ENCODE data around the gene BTBD19. TPM values are rescaled to one million over a fixed set of nuclear protein-coding genes. Genes with fewer than 3 reads are reported as not detected.
"Not testable (repeated sequence)": the region's sequence is repeated elsewhere in the genome, so short reads cannot be mapped to it uniquely, and the experiment has no call there.

BTBD19 gene
- total RNA-seq, 2 donors from 2014 or later: 43.1 to 56.6 TPM

DNA sequence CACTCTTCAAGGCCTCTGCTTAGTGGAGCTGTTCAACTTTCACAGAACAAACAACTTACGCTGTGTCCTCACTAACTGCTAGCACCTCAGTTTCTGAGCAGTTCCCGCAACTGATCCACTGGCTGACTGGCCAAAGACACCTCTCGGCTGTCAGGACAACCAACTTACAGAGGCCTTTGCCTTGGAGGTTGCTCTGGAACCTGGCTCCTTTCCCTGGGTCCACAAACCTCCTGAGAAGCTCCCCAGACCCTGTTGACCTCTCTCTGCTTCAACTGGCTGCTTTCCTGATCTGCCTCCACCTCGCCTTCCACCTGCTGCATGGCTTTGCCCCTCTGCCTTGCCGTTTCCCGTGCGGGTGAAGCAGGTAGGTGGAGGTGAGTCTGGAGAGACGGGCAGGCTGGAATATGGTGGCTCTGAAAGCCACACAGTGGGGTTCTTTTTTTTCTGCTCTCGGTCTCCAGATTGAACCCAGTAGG lies 13.0 kb downstream of the BTBD19 start:
- H3K27me3 Mint-ChIP-seq: no peaks in the 10 kb centered on the region
- peaks cover 32% of the 10 kb centered on the region for H3K4me1 Mint-ChIP-seq
- DNase-seq (no peak), ATAC-seq (no peak)
- no peaks in the 10 kb centered on the region for H3K9me3 ChIP-seq (ENCODE audit: control insufficient read depth, low read length, poor library complexity, severe bottlenecking)
- H3K4me3 Mint-ChIP-seq: peak overlapping the region; percentile 96
- peak overlapping the region; percentile 100 for H3K27ac Mint-ChIP-seq
- no peaks in the 10 kb centered on the region for H3K36me3 Mint-ChIP-seq (ENCODE audit: low read depth)

DNA sequence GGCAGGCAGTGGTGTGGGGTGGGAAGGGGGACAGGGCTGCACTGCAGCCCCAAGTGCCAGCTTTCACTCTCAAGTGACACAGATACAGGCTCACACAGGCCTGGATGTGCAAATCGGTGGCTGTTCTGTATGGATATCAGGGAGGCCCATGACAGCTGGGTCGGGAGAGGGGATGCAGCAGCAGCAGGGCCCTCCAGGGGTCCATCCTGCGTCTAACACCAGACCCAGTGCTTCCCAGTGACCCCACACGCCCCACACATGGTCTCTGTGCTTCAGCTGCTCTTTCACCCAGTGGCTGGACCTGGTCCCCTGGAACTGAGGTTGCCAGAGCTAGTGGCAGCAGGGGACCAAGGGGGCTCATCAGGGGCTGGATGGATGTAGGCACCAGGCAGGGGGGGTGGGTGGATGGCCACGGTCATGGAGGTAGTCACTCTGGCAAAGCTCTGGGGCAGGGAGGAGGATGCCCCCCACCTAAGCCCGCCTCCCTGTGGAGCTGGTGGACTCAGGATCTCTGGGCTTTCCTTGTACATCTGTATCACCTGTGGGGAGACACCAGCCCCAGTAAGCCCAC lies 13.9 kb downstream of the BTBD19 start:
- Mint-ChIP-seq H3K4me1 (peaks cover 32% of the 10 kb centered on the region), H3K27ac (peak overlapping the region; percentile 100), H3K27me3 (no peaks in the 10 kb centered on the region), H3K4me3 (no peak overlapping the region), H3K36me3 (ENCODE audit: low read depth) (no peaks in the 10 kb centered on the region)
- ATAC-seq (no peak), DNase-seq (no peak)
- H3K9me3 ChIP-seq (ENCODE audit: control insufficient read depth, low read length, poor library complexity, severe bottlenecking): no peaks in the 10 kb centered on the region

DNA sequence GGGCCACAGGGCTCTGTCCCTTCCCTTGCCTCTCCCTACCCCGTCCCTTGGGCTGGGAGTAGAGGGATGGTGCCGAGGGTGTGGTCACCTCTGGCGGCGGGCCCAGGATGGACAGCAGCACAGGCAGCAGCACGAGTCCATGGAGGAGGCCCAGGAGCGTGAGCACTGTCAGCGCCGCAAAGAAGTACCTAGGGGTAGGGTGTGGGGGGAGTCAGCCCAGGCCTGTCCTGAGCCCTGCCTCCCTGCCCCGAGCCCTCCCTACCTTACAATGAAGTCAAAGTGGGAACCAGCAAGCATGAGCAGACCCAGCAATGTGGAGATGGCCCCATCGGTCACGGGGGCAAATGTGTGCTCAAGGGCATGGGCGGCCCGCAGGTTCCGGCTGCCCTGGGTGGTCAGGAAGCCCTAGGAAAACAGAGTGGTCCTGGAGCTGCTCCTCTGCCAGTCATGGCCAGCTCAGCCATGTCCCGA lies 14.7 kb downstream of the BTBD19 start:
- no peaks in the 10 kb centered on the region for H3K27me3 Mint-ChIP-seq
- H3K9me3 ChIP-seq (ENCODE audit: control insufficient read depth, low read length, poor library complexity, severe bottlenecking): no peaks in the 10 kb centered on the region
- no peaks in the 10 kb centered on the region for H3K36me3 Mint-ChIP-seq (ENCODE audit: low read depth)
- H3K27ac Mint-ChIP-seq: peak overlapping the region; percentile 57
- DNase-seq (no peak), ATAC-seq (no peak)
- H3K4me1 Mint-ChIP-seq: peaks cover 26% of the 10 kb centered on the region
- H3K4me3 Mint-ChIP-seq: no peak overlapping the region

DNA sequence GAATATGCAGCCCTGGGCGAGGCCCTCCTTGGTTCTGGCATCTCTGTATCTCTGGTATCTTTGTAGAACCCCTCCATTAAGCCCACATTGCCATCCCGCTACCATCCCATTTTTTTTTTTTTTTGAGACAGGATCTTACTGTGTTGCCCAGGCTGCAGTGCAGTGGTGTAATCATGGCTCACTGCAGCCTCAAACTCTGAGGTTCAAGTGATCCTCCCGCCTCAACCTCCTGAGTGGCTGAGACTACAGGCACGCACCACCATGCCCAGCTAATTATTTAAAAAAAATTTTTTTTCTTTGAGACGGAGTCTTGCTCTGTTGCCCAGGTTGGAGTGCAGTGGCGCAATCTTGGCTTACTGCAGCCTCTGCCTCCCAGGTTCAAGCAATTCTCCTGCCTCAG lies 16.1 kb downstream of the BTBD19 start:
- not testable (repeated sequence) for H3K9me3 ChIP-seq (ENCODE audit: control insufficient read depth, low read length, poor library complexity, severe bottlenecking); ATAC-seq; DNase-seq; H3K36me3 Mint-ChIP-seq (ENCODE audit: low read depth); H3K27me3 Mint-ChIP-seq; H3K4me3 Mint-ChIP-seq
- peak overlapping the region; percentile 27 for H3K27ac Mint-ChIP-seq
- H3K4me1 Mint-ChIP-seq: peaks cover 19% of the 10 kb centered on the region

DNA sequence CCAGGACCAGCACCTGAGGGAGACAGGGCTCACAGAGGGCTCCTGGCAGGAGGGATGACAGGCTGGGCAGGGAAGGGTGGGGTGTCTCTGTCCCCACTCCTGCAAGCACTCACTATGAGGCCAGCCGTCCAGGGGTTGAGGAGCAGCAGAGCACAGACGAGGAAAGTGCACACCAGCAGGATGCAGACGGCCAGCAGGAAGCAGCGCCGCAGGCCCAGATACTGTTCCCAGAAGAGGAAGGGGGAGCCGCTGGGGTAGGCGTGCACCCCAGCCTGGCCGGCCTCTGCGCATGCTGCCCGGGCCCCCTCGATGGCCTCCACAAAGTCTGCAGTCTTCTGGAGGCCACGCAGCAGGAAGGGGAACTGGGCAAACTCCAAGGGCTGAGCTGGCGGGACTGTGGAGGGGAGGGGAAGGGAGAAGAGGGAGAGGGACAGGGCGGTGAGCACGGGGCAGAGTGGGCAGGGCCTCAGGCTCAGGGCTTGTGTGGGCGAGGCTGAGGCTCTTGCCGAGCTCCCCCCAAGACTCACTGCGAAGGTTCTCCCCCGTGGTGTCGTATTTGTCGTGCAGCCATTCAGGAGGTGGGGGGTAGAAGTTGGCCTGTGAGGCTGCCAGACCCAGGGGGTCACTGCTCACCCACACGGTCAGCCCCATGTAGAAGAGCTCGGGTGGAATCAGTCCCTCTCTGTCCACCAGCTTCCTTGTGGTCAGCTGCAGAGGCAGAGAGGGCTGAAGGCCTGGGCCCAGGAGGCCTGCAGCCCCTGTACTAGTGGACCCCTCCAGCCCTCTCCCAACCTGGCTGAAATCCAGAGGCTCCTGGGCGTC lies 18.3 kb downstream of the BTBD19 start:
- Mint-ChIP-seq H3K4me1 (no peaks in the 10 kb centered on the region), H3K36me3 (ENCODE audit: low read depth) (no peaks in the 10 kb centered on the region), H3K4me3 (no peak overlapping the region), H3K27me3 (no peaks in the 10 kb centered on the region), H3K27ac (no peak overlapping the region)
- DNase-seq (no peak), ATAC-seq (no peak)
- no peaks in the 10 kb centered on the region for H3K9me3 ChIP-seq (ENCODE audit: control insufficient read depth, low read length, poor library complexity, severe bottlenecking)

DNA sequence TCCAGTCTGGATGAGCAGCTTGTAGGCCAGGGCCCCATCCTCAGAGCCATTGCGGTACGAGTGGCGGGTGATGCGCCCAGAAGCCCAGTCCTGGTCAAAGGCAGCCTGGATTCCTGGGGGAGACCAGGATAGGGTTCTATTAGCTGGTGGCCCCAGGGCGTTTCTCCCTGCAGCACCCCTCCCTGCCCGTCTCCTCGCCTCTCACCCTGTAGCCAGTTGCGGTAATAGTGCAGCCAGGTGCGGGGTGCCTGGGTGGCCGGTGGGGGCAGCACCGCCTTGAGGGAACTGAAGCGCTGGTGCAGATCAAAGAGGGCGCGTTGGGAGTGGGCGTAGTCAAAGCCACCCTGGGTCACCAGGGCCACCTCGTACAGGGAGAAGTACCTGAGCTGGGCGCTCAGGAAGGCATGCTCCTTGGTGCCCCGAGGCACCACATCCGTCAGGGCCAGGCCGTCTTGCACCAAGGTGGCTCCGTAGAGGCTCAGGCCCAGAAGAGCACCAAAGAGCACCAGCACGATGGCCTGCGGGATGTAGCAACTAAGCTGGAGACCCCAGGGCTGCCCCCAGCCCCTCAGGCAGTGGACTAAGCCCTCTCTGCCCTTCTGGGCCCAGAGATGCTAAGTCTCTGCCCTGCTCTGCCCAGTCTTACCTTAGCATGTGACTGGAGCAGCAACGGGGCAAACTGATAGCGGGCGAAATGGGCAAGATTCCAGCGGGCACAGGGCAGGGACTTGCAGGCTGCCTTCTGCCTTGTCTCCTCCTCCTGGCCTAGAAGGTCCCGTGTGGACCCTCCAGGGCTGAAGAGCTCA lies 19.1 kb downstream of the BTBD19 start:
- Mint-ChIP-seq H3K36me3 (ENCODE audit: low read depth) (no peaks in the 10 kb centered on the region), H3K27me3 (no peaks in the 10 kb centered on the region), H3K4me1 (no peaks in the 10 kb centered on the region), H3K4me3 (no peak overlapping the region), H3K27ac (peak overlapping the region; percentile 73)
- no peaks in the 10 kb centered on the region for H3K9me3 ChIP-seq (ENCODE audit: control insufficient read depth, low read length, poor library complexity, severe bottlenecking)
- DNase-seq (no peak), ATAC-seq (peak; percentile 28)

DNA sequence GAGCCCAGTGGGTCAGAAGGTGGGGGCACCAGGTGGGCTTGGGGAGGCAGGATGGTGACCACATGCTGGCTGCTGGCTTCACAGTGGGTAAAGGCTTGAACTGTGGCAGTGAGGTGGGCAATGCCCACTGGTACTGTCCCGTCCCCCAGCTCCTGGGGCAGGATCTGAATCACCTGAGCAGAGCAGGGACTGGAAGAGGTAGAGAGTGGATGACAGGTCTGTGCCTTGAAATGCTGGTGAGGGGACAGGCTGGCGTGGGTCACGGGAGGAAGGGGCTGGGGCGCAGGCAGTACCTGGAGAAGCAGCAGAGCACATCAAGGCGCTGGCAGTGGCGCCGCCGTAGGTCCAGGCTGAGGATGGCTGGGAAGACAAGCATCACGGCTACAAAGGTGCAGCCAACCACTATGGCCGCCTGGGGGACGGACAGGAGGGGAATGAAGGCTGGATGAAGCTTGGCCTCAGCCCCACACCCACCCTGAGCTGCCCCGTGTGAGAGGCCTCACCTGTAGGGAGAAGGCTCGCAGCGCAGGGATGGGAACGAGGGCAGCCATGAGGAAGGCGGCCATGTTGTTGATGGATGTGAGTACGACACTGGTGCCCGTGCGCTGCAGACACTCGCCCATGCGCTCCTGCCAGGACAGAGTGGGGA lies 19.8 kb downstream of the BTBD19 start:
- Mint-ChIP-seq H3K4me1 (no peaks in the 10 kb centered on the region), H3K36me3 (ENCODE audit: low read depth) (no peaks in the 10 kb centered on the region), H3K27me3 (no peaks in the 10 kb centered on the region), H3K4me3 (no peak overlapping the region), H3K27ac (peak overlapping the region; percentile 73)
- DNase-seq (no peak), ATAC-seq (no peak)
- no peaks in the 10 kb centered on the region for H3K9me3 ChIP-seq (ENCODE audit: control insufficient read depth, low read length, poor library complexity, severe bottlenecking)

DNA sequence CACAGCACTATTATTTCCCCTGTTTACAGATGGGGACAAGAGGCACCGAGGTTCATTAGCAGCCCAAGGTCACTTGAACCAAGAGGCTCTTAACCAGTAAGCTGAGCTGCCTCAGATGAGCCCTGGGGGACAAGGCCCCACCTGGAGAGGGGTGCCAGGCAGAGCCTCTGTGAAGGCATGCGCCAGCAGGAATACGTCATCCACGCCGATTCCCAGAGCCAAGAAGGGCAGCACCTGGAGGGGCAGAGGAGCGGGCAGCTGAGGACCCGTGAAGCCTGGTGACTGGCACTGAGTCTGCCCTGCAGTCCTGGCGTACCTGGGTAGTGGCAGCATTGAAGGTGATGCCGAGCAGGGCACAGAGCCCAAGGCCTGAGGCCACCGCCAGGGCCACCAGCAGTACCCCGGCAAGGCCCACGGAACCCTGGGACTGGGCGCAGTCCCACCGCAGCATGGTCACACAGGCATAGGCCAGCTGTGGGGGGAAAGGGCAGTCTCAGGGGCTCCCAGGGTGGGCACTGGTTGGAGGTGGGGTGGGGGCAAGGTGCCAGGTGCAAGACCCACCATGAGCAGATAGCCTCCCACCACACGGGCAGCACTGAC lies 20.6 kb downstream of the BTBD19 start:
- DNase-seq: no peak

DNA sequence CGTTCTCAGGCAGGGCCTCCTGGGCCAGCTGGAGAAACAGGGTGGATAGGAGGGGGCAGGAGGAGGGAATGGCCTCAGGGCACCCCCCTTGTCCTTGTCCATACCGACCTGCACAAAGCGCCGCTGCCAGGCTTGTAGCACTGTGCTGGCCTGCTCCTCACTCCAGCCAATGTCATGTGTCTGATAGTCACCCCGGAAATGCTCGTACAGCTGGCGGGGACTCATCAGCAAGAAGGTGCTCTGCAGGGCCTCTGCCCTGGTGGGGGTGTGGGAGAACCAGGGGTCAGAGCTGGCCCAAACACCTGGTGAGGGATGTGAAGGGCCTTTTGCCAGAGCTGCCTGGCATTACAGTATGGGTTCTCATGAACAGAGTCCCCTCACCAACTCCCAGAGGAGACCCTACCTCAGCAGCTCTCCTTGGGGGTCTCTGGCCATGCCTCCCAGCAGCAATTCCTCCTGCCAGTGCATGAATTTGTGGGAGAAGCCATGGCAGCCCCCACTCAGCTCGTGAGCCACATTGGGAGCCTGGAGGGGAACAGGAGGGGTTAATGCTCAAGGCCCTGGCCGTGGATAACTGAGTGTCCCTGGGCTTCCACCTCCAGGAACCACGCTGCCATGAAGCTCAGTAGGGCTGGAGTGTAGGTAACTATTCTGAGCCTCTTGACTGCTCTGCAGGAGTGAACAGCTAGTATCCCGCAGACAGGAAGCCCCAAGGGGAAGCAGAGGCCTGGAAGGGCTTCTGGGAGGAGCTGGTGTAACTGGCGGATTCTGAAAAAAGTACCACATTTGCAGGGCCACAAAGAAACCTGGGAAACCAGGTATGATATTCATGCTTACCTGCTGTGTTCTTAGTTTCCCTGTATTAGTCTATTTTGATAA lies 21.4 kb downstream of the BTBD19 start:
- Mint-ChIP-seq H3K4me1 (peaks cover 2% of the 10 kb centered on the region), H3K36me3 (ENCODE audit: low read depth) (no peaks in the 10 kb centered on the region), H3K4me3 (no peak overlapping the region), H3K27ac (no peak overlapping the region), H3K27me3 (no peaks in the 10 kb centered on the region)
- no peaks in the 10 kb centered on the region for H3K9me3 ChIP-seq (ENCODE audit: control insufficient read depth, low read length, poor library complexity, severe bottlenecking)
- no peak for DNase-seq
- ATAC-seq: no peak

More for the DNA sequence above, 20.6 kb downstream of the BTBD19 start:
- no peak overlapping the region for H3K4me3 Mint-ChIP-seq
- H3K27me3 Mint-ChIP-seq: no peaks in the 10 kb centered on the region
- no peaks in the 10 kb centered on the region for H3K36me3 Mint-ChIP-seq (ENCODE audit: low read depth)
- H3K4me1 Mint-ChIP-seq: no peaks in the 10 kb centered on the region
- H3K9me3 ChIP-seq (ENCODE audit: control insufficient read depth, low read length, poor library complexity, severe bottlenecking): no peaks in the 10 kb centered on the region
- ATAC-seq: no peak
- H3K27ac Mint-ChIP-seq: no peak overlapping the region

DNA sequence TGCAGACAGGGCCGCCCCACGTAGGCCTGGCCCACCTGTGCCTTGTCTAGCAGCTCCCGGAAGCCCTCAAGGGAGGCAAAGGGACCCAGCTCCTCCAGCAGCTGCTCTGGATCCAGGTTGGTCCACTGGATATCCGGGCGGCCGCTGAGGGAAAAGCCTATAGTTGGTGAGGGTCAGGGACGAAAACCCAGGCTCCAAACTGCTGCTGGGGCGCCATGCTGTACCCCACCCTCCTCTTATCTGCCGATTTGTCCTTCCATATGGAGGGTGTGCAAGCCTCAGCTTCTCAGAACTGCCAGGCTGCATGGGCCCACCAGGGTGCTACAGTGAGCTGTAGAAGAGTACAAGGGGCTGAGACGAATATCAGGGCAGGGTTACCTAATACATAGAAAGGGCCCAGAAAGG lies 22.6 kb downstream of the BTBD19 start:
- Mint-ChIP-seq H3K36me3 (ENCODE audit: low read depth) (no peaks in the 10 kb centered on the region), H3K27ac (no peak overlapping the region), H3K27me3 (no peaks in the 10 kb centered on the region), H3K4me1 (peaks cover 7% of the 10 kb centered on the region), H3K4me3 (no peak overlapping the region)
- DNase-seq (no peak), ATAC-seq (no peak)
- H3K9me3 ChIP-seq (ENCODE audit: control insufficient read depth, low read length, poor library complexity, severe bottlenecking): no peaks in the 10 kb centered on the region

DNA sequence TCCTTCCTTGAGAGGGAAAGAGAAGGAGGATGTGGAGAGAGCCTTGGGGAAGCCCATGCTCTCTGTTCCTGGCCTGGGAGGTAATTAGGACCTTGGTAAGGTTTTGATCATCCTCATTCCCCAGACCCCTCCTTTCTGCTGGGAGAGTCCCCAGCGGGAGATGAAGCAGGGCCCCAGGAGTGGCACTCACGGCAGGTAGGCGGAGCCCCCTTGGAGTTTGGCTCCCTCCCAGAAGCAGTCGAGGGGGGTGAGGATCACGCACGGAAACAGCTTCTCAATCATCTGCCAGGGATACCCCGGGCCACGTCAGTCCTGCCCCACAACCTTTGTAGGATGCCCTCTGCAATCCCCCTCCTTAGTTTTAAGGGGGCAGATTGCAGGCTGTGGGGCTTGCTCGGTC lies 23.2 kb downstream of the BTBD19 start:
- Mint-ChIP-seq H3K4me1 (peaks cover 10% of the 10 kb centered on the region), H3K4me3 (no peak overlapping the region), H3K27ac (no peak overlapping the region), H3K27me3 (no peaks in the 10 kb centered on the region), H3K36me3 (ENCODE audit: low read depth) (no peaks in the 10 kb centered on the region)
- DNase-seq (no peak), ATAC-seq (no peak)
- no peaks in the 10 kb centered on the region for H3K9me3 ChIP-seq (ENCODE audit: control insufficient read depth, low read length, poor library complexity, severe bottlenecking)

Data from T-helper 17 cell (primary cell).